Measurements from ENCODE around the gene MPG. TPM values are rescaled to one million over a fixed set of nuclear protein-coding genes. Genes with fewer than 3 reads are reported as not detected.

Gene MPG
- total and polyA plus RNA-seq, 4 donors: 25.4 to 84.1 (median 37.5) TPM

- H3K27me3 ChIP-seq (ENCODE audit: control insufficient read depth in 4 of 4, insufficient read depth in 4 of 4, low read length in 3 of 4): no peaks in the 10 kb centered on the region
- peaks cover 5 to 27% (median 17%) of the 10 kb centered on the region in 4 donors for H3K4me1 ChIP-seq (ENCODE audit: control insufficient read depth in 4 of 4, insufficient read depth in 4 of 4, low read length in 3 of 4)
- TF ChIP-seq ZBTB33 (IDR thresholded peaks at IDR 0.05): no peak
- no peak for TF ChIP-seq REST (IDR thresholded peaks at IDR 0.05)
- TF ChIP-seq ATF3 (IDR thresholded peaks at IDR 0.05): no peak
- TF ChIP-seq EGR1 (IDR thresholded peaks at IDR 0.05; ENCODE audit: low read depth in 2 of 2): no peak
- TF ChIP-seq FOXA2 (IDR thresholded peaks at IDR 0.05): no peak
- no peak for TF ChIP-seq FOXA1 (IDR thresholded peaks at IDR 0.05)
- TF ChIP-seq TAF1 (conservative IDR thresholded peaks at IDR 0.05): no peak
- TF ChIP-seq GABPA (IDR thresholded peaks at IDR 0.05 in 1 of 2, conservative IDR thresholded peaks at IDR 0.05 in 1 of 2): no peak
- no peak for TF ChIP-seq HNF4A (conservative IDR thresholded peaks at IDR 0.05)
- H3K9me3 ChIP-seq (ENCODE audit: control insufficient read depth in 4 of 4, low read length in 3 of 4): no peaks in the 10 kb centered on the region
- H3K27ac ChIP-seq (ENCODE audit: low read depth in 1 of 2, low read length in 2 of 2): no peak overlapping the region
- 89% methylated on average over 8 of the region's 8 CpGs for WGBS
- H3K36me3 ChIP-seq (ENCODE audit: control insufficient read depth in 4 of 4, insufficient read depth in 3 of 4, low read depth in 1 of 4, low read length in 3 of 4): no peaks in the 10 kb centered on the region
- DNase-seq (ENCODE audit: low spot score): no peak
- H3K4me3 ChIP-seq (ENCODE audit: low read depth in 1 of 3, low read length in 3 of 3): no peak overlapping the region
- H3K9ac ChIP-seq (ENCODE audit: low read depth in 1 of 2, low read length in 2 of 2): no peak overlapping the region
These were observed 8.8 kb upstream of the MPG start for GRCh38 chr16:69181-69580.

GRCh38 chr16:71210-71539 lies 6.8 kb upstream of the MPG start:
- Histone ChIP-seq H3K9ac (ENCODE audit: low read depth in 1 of 2, low read length in 2 of 2) (peak overlapping the region in 1 of 2 donors; percentile 13), H3K4me3 (ENCODE audit: low read depth in 1 of 3, low read length in 3 of 3) (peak overlapping the region in 1 of 3 donors; percentile 62), H3K36me3 (ENCODE audit: control insufficient read depth in 4 of 4, insufficient read depth in 3 of 4, low read depth in 1 of 4, low read length in 3 of 4) (no peaks in the 10 kb centered on the region), H3K27ac (ENCODE audit: low read depth in 1 of 2, low read length in 2 of 2) (peak overlapping the region in 1 of 2 donors; percentile 2), H3K4me1 (ENCODE audit: control insufficient read depth in 4 of 4, insufficient read depth in 4 of 4, low read length in 3 of 4) (peaks cover 3 to 23% (median 13%) of the 10 kb centered on the region in 4 donors), H3K9me3 (ENCODE audit: control insufficient read depth in 4 of 4, low read length in 3 of 4) (no peaks in the 10 kb centered on the region), H3K27me3 (ENCODE audit: control insufficient read depth in 4 of 4, insufficient read depth in 4 of 4, low read length in 3 of 4) (no peaks in the 10 kb centered on the region)
- 77% methylated on average over 5 of the region's 5 CpGs for WGBS
- no peak for TF ChIP-seq TAF1 (conservative IDR thresholded peaks at IDR 0.05)
- TF ChIP-seq EGR1 (IDR thresholded peaks at IDR 0.05; ENCODE audit: low read depth in 2 of 2): no peak
- TF ChIP-seq FOXA1 (IDR thresholded peaks at IDR 0.05): no peak
- no peak for TF ChIP-seq MAX (IDR thresholded peaks at IDR 0.05)
- DNase-seq (ENCODE audit: low spot score): no peak

Measured in liver (tissue), 9 donors.